ENCODE measurements around the gene MEF2C.

The MEF2C gene

DNA sequence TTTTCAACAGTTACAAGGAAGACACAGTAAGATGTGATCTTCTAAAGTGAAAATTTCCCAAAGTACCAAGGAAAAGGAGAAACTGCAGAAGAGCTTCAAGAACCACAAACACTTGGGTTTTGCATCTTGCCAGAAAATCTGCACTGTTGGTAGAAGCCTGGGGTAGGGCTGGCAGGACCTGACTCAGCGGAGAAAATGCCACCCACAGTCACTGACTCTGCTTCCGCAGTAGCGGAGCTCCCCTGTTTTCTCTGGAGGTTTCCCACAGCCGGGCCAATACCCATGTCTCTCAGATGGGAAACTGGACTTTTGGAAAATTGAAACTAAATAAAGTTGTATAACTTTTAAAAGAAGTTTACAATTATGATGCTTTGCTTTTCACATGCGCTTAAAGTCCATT is 104.2 kb downstream of the MEF2C start:
- Histone ChIP-seq H3K4me1 (peaks cover 0 to 53% (median 11%) of the 10 kb centered on the region in 4 donors), H3K9me3 (no peaks in the 10 kb centered on the region), H3K27ac (peak overlapping the region in 1 of 2 donors; percentile 41), H3K4me3 (peak overlapping the region in 1 of 2 donors; percentile 9), H3K36me3 (no peaks in the 10 kb centered on the region), H3K27me3 (no peaks in the 10 kb centered on the region)
- TF ChIP-seq, protein P1, sequence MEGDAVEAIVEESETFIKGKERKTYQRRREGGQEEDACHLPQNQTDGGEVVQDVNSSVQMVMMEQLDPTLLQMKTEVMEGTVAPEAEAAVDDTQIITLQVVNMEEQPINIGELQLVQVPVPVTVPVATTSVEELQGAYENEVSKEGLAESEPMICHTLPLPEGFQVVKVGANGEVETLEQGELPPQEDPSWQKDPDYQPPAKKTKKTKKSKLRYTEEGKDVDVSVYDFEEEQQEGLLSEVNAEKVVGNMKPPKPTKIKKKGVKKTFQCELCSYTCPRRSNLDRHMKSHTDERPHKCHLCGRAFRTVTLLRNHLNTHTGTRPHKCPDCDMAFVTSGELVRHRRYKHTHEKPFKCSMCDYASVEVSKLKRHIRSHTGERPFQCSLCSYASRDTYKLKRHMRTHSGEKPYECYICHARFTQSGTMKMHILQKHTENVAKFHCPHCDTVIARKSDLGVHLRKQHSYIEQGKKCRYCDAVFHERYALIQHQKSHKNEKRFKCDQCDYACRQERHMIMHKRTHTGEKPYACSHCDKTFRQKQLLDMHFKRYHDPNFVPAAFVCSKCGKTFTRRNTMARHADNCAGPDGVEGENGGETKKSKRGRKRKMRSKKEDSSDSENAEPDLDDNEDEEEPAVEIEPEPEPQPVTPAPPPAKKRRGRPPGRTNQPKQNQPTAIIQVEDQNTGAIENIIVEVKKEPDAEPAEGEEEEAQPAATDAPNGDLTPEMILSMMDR (IDR thresholded peaks at IDR 0.05): no peak
- intact Hi-C loops (cut with DNase I; ENCODE audit: low total_unique reads): no loop called here
- peak; percentile 50 to 78 for DNase-seq

GRCh38 chr5:88776692-88777091 is 106.3 kb downstream of the MEF2C start:
- no peak for DNase-seq
- H3K27ac ChIP-seq: no peak overlapping the region
- peaks cover 0 to 53% (median 11%) of the 10 kb centered on the region in 4 donors for H3K4me1 ChIP-seq
- H3K36me3 ChIP-seq: peaks cover 0 to 6% (median 0%) of the 10 kb centered on the region in 3 donors
- no peak overlapping the region for H3K4me3 ChIP-seq
- no peaks in the 10 kb centered on the region for H3K9me3 ChIP-seq
- TF ChIP-seq, protein P1 (IDR thresholded peaks at IDR 0.05): no peak
- no peaks in the 10 kb centered on the region for H3K27me3 ChIP-seq
- intact Hi-C loops (cut with DNase I; ENCODE audit: low total_unique reads): no loop called here

- H3K4me1 ChIP-seq: peaks cover 0 to 46% (median 14%) of the 10 kb centered on the region in 4 donors
- no peaks in the 10 kb centered on the region for H3K9me3 ChIP-seq
- TF ChIP-seq, protein P1 (IDR thresholded peaks at IDR 0.05): no peak
- H3K27me3 ChIP-seq: no peaks in the 10 kb centered on the region
- DNase-seq: no peak
- no peak overlapping the region for H3K27ac ChIP-seq
- peaks cover 0 to 6% (median 0%) of the 10 kb centered on the region in 3 donors for H3K36me3 ChIP-seq
- intact Hi-C loops (cut with DNase I; ENCODE audit: low total_unique reads): no loop called here
- no peak overlapping the region for H3K4me3 ChIP-seq
Measured at GRCh38 chr5:88772831-88773230, 110.2 kb downstream of the MEF2C start.

DNA sequence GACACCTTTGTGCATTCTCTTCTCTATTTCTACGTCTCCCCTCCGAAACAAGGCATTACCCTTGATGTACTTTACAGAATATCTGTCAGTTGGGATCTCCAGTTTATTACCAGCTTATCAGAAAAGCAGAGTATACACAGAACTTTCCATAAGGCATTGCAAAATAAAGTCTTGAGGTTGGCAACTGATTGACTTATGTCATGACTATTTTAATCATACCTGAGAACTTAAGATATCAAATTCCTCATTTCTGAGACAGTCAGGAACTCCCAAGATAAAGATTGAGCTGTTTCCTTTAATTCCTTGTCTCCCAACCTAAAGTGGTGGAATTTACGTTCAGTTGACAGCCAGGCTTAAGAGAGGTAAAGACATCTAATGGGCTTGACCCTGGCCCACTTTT is 110.9 kb downstream of the MEF2C start:
- H3K4me3 ChIP-seq: no peak overlapping the region
- H3K27me3 ChIP-seq: no peaks in the 10 kb centered on the region
- TF ChIP-seq, protein P1 (IDR thresholded peaks at IDR 0.05): no peak
- H3K36me3 ChIP-seq: peaks cover 0 to 6% (median 0%) of the 10 kb centered on the region in 3 donors
- no peak for DNase-seq
- intact Hi-C loops (cut with DNase I; ENCODE audit: low total_unique reads): no loop called here
- H3K9me3 ChIP-seq: no peaks in the 10 kb centered on the region
- H3K27ac ChIP-seq: no peak overlapping the region
- H3K4me1 ChIP-seq: peaks cover 0 to 42% (median 14%) of the 10 kb centered on the region in 4 donors

DNA sequence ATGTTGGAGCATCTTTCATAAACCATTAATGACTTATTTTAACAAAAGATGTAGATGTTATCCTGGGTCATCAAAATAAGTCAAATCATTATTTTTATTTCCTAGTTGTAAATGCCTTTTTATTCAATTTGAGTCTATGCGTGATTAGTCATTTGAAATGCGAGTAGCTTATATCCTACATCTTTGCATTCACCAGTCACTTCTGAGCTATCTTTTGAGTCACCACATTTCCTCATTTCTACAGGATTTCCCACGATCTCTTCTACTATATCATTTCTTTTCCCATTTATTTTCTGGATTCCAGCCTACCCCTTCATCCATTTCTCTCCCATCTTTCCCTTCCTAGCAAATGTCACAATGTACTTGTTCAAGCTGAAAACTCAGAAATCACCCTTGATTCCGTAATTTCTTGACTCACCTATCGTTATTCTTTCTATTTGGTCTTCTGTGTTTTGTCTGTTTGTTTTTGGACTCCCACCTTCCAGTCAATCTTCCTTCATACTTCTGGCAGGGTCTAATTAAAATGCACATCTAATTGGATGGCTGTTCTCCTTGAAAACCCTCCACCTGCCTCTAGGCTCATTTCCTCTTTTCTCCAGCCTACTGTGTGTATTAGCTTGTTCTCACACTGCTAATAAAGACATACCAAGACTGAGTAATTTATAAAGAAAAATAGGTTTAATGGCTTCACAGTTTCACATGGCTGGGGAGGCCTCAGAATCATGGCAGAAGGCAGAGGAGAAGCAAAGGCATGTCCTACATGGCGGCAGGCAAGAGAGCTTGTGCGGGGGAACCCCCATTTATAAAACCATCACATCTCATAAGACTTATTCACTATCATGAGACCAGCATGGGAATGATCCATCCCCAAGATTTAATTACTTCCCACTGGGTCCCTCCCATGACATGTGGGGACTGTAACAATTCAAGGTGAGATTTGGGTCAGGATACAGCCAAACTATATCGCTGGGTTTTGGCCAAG is 112.4 kb downstream of the MEF2C start:
- no peaks in the 10 kb centered on the region for H3K27me3 ChIP-seq
- TF ChIP-seq, protein P1 (IDR thresholded peaks at IDR 0.05): no peak
- intact Hi-C loops (cut with DNase I; ENCODE audit: low total_unique reads): no loop called here
- H3K9me3 ChIP-seq: no peaks in the 10 kb centered on the region
- H3K36me3 ChIP-seq: peaks cover 0 to 6% (median 0%) of the 10 kb centered on the region in 3 donors
- DNase-seq: no peak
- H3K4me1 ChIP-seq: peaks cover 0 to 31% (median 8%) of the 10 kb centered on the region in 4 donors
- H3K4me3 ChIP-seq: no peak overlapping the region
- H3K27ac ChIP-seq: peak overlapping the region in 1 of 2 donors; percentile 17
